Vagina (tissue), 2 donors: ENCODE data around the gene ERBB4. TPM values are rescaled to one million over a fixed set of nuclear protein-coding genes. Genes with fewer than 3 reads are reported as not detected.
"Not testable (repeated sequence)": the region's sequence is repeated elsewhere in the genome, so short reads cannot be mapped to it uniquely, and the experiment has no call there.

ENCODE experiments used
- DNase-seq, 2 donors: peaks; one replicate each; pipeline ENCODE4 v3.0.0-alpha.2; 2017; ENCODE audit errors: extremely low spot score in 2 of 2
- H3K27ac ChIP-seq: fragments of 200-600 bp; sonication (generic); one replicate; pipeline ENCODE4 v1.5.1; 2019
- H3K27me3 ChIP-seq: fragments of 200-600 bp; sonication (generic); one replicate; pipeline ENCODE4 v1.5.1; 2019
- H3K36me3 ChIP-seq, 2 donors: fragments of 200-600 bp; sonication (generic); one replicate each; pipeline ENCODE4 v1.5.1; 2017 to 2019
- H3K4me1 ChIP-seq: fragments of 200-600 bp; sonication (generic); one replicate; pipeline ENCODE4 v1.5.1; 2019
- H3K4me3 ChIP-seq, 2 donors: fragments of 200-600 bp; sonication (generic); 1 replicate in 1 of 2; 2 replicates in 1 of 2; pipeline ENCODE4 v1.5.1; 2016 to 2019
- H3K9me3 ChIP-seq: fragments of 200-600 bp; sonication (generic); one replicate; pipeline ENCODE4 v1.5.1; 2019
- POLR2A ChIP-seq, 2 donors: fragments of 450-650 bp; IDR thresholded peaks; one replicate each; pipeline ENCODE4 v1.6.1; 2017; ENCODE audit warnings: antibody characterized with exemption in 2 of 2, mild to moderate bottlenecking in 2 of 2, moderate library complexity in 2 of 2
- POLR2AphosphoS5 ChIP-seq, 2 donors: sonication (generic); formaldehyde crosslinking; IDR thresholded peaks; one replicate each; pipeline ENCODE4 v1.9.0; 2017; ENCODE audit warnings: antibody characterized with exemption in 2 of 2, mild to moderate bottlenecking in 2 of 2, low read depth in 1 of 2; ENCODE audit not compliant: insufficient read depth in 1 of 2
- intact Hi-C: fragments of 100-400 bp; cut with DNase I; formaldehyde crosslinking; loops from one replicate; pipeline ENCODE4 v1.15.1; 2023
- total RNA-seq: library from RNA; depleted of rRNA; stranded (reverse); fragments of >200 nt; gene quantifications from one replicate; pipeline ENCODE4 v1.2.3, GENCODE V29; 2016
- TF ChIP-seq, protein P1 (sequence below), 3 experiments: fragments of 450-650 bp in 2 of 3; fragments of 200-600 bp in 1 of 3; sonication (generic) in 1 of 3; IDR thresholded peaks; one replicate each; pipeline ENCODE4 v1.5.1; 2017 to 2019; ENCODE audit warnings: antibody characterized with exemption in 3 of 3, mild to moderate bottlenecking in 2 of 3, moderate library complexity in 2 of 3

Gene ERBB4
- total RNA-seq, 1 donor from 2014 or later: 0.25 TPM

- Histone ChIP-seq H3K27ac (no peak overlapping the region), H3K36me3 (no peaks in the 10 kb centered on the region), H3K4me1 (no peaks in the 10 kb centered on the region), H3K9me3 (no peaks in the 10 kb centered on the region), H3K4me3 (no peak overlapping the region), H3K27me3 (no peaks in the 10 kb centered on the region)
- TF ChIP-seq POLR2A (IDR thresholded peaks at IDR 0.05) (no peak), POLR2AphosphoS5 (IDR thresholded peaks at IDR 0.05; ENCODE audit: insufficient read depth in 1 of 2, low read depth in 1 of 2) (no peak)
- TF ChIP-seq, protein P1, sequence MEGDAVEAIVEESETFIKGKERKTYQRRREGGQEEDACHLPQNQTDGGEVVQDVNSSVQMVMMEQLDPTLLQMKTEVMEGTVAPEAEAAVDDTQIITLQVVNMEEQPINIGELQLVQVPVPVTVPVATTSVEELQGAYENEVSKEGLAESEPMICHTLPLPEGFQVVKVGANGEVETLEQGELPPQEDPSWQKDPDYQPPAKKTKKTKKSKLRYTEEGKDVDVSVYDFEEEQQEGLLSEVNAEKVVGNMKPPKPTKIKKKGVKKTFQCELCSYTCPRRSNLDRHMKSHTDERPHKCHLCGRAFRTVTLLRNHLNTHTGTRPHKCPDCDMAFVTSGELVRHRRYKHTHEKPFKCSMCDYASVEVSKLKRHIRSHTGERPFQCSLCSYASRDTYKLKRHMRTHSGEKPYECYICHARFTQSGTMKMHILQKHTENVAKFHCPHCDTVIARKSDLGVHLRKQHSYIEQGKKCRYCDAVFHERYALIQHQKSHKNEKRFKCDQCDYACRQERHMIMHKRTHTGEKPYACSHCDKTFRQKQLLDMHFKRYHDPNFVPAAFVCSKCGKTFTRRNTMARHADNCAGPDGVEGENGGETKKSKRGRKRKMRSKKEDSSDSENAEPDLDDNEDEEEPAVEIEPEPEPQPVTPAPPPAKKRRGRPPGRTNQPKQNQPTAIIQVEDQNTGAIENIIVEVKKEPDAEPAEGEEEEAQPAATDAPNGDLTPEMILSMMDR (IDR thresholded peaks at IDR 0.05): no peak
- DNase-seq: no peak
- intact Hi-C loops: no loop called here
These were observed 929.5 kb downstream of the ERBB4 start for GRCh38 chr2:211609127-211609526.

DNA sequence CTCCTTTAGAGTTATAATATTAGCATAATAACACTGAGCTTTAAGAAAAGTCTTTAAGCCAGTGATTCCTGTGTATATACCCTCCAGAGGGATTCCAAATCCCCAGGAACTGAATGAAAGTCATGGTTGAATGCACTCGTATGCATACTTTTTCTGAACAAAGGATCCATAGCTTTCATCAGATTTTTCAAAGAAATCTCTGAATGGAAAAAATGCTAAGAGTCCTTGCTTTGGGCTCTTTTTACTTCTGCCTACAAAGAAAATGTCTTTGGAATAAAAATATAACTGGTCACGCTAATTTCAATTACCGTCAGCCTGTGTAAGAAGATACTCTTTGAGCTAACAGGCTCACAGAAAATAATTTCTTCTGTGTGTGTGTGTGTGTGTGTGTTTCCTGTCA is 939.5 kb downstream of the ERBB4 start:
- H3K36me3 ChIP-seq: no peaks in the 10 kb centered on the region
- no peaks in the 10 kb centered on the region for H3K9me3 ChIP-seq
- H3K4me3 ChIP-seq: no peak overlapping the region
- no peaks in the 10 kb centered on the region for H3K4me1 ChIP-seq
- no peak for DNase-seq
- H3K27me3 ChIP-seq: no peaks in the 10 kb centered on the region
- intact Hi-C loops: no loop called here
- TF ChIP-seq, protein P1 (IDR thresholded peaks at IDR 0.05): no peak
- TF ChIP-seq POLR2AphosphoS5 (IDR thresholded peaks at IDR 0.05; ENCODE audit: insufficient read depth in 1 of 2, low read depth in 1 of 2) (no peak), POLR2A (IDR thresholded peaks at IDR 0.05) (no peak)
- H3K27ac ChIP-seq: no peak overlapping the region

DNA sequence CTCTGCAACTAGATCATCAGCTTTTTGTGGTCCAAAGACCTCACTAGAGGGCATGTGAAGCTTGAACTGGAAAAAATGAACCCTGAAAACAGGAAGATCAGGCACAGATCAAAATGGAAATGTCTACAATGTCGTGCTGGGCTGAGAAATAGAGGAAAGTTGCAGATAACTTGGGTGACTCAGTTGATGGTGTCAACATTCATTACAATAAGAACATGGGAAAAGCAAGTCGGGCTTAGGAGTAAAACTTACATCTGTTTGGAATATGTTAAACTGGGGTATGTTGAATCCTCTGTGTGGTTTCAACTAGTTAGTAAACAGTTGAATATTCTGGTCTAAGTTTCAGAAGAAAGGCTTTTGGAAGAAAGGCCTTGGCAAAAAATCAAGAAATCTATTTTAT is 940.4 kb downstream of the ERBB4 start:
- H3K36me3 ChIP-seq: no peaks in the 10 kb centered on the region
- intact Hi-C loops: no loop called here
- H3K27me3 ChIP-seq: no peaks in the 10 kb centered on the region
- no peak for TF ChIP-seq POLR2A (IDR thresholded peaks at IDR 0.05)
- no peak for TF ChIP-seq POLR2AphosphoS5 (IDR thresholded peaks at IDR 0.05; ENCODE audit: insufficient read depth in 1 of 2, low read depth in 1 of 2)
- TF ChIP-seq, protein P1 (IDR thresholded peaks at IDR 0.05): no peak
- H3K27ac ChIP-seq: no peak overlapping the region
- H3K4me3 ChIP-seq: no peak overlapping the region
- no peaks in the 10 kb centered on the region for H3K4me1 ChIP-seq
- no peak for DNase-seq
- H3K9me3 ChIP-seq: no peaks in the 10 kb centered on the region

- H3K4me1 ChIP-seq, H3K27me3 ChIP-seq, H3K4me3 ChIP-seq, DNase-seq, H3K27ac ChIP-seq, intact Hi-C loops, H3K36me3 ChIP-seq, H3K9me3 ChIP-seq: not testable (repeated sequence)
These were observed 946.6 kb downstream of the ERBB4 start for GRCh38 chr2:211592006-211592405.

DNA sequence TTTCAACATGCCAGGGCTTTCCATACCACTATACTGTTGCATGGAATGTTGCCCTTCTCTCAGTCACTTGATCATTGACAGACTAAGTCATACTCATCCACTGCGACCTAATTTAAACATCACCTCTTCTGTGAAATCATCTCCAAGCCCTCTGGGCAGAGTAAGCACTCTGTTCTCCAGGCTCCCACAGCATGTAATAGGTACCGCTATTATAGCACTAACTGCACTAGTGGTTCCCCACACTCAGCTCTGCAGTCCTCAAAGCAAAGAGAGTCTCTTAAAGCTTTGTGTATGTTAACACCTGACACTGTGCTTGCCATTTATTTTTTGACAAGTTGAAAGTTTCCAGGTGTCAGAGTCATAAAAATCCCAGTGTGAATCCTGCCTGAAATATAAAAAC is 947.2 kb downstream of the ERBB4 start:
- no peaks in the 10 kb centered on the region for H3K4me1 ChIP-seq
- H3K9me3 ChIP-seq: no peaks in the 10 kb centered on the region
- H3K27me3 ChIP-seq: no peaks in the 10 kb centered on the region
- no peak for DNase-seq
- H3K36me3 ChIP-seq: no peaks in the 10 kb centered on the region
- intact Hi-C loops: no loop called here
- TF ChIP-seq POLR2A (IDR thresholded peaks at IDR 0.05) (no peak), POLR2AphosphoS5 (IDR thresholded peaks at IDR 0.05; ENCODE audit: insufficient read depth in 1 of 2, low read depth in 1 of 2) (no peak)
- TF ChIP-seq, protein P1 (IDR thresholded peaks at IDR 0.05): no peak
- H3K4me3 ChIP-seq: no peak overlapping the region
- no peak overlapping the region for H3K27ac ChIP-seq

GRCh38 chr2:211568439-211568838 is 970.2 kb downstream of the ERBB4 start:
- H3K4me3 ChIP-seq: no peak overlapping the region
- H3K9me3 ChIP-seq: no peaks in the 10 kb centered on the region
- no peaks in the 10 kb centered on the region for H3K27me3 ChIP-seq
- no peak for TF ChIP-seq POLR2AphosphoS5 (IDR thresholded peaks at IDR 0.05; ENCODE audit: insufficient read depth in 1 of 2, low read depth in 1 of 2)
- TF ChIP-seq POLR2A (IDR thresholded peaks at IDR 0.05): no peak
- TF ChIP-seq, protein P1 (IDR thresholded peaks at IDR 0.05): no peak
- no peaks in the 10 kb centered on the region for H3K36me3 ChIP-seq
- H3K4me1 ChIP-seq: no peaks in the 10 kb centered on the region
- intact Hi-C loops: no loop called here
- DNase-seq: no peak
- no peak overlapping the region for H3K27ac ChIP-seq
